Sigmoid colon (tissue), 7 donors: ENCODE measurements around the gene TJAP1. TPM values are rescaled to one million over a fixed set of nuclear protein-coding genes. Genes with fewer than 3 reads are reported as not detected.
"Not testable (repeated sequence)": the region's sequence is repeated elsewhere in the genome, so short reads cannot be mapped to it uniquely, and the experiment has no call there.

Experiments used
- DNase-seq: peaks from one replicate; pipeline ENCODE4 v3.0.0-alpha.2; 2019
- H3K27ac ChIP-seq, 4 donors: fragments of 200-600 bp; sonication (generic); one replicate each; pipeline ENCODE4 v1.5.1; 2016 to 2019; ENCODE audit warnings: mild to moderate bottlenecking in 1 of 4
- H3K27me3 ChIP-seq, 3 donors: fragments of 200-600 bp; sonication (generic); one replicate each; pipeline ENCODE4 v1.5.1; 2019; ENCODE audit warnings: mild to moderate bottlenecking in 1 of 3
- H3K36me3 ChIP-seq, 4 donors: fragments of 200-600 bp; sonication (generic); one replicate each; pipeline ENCODE4 v1.5.1; 2016 to 2019
- H3K4me1 ChIP-seq, 4 donors: fragments of 200-600 bp; sonication (generic); one replicate each; pipeline ENCODE4 v1.5.1; 2017 to 2019
- H3K4me3 ChIP-seq, 4 donors: fragments of 200-600 bp; sonication (generic); one replicate each; pipeline ENCODE4 v1.5.1; 2017 to 2019; ENCODE audit warnings: mild to moderate bottlenecking in 2 of 4, moderate library complexity in 1 of 4
- H3K9me3 ChIP-seq, 4 donors: fragments of 200-600 bp in 3 of 4; sonication (generic) in 3 of 4; one replicate each; pipeline versions ENCODE4 v1.5.1 to v1.6.1; 2013 to 2019
- CTCF ChIP-seq, 4 experiments: fragments of 450-650 bp in 3 of 4; fragments of 200-600 bp in 1 of 4; IDR thresholded peaks; one replicate each; pipeline ENCODE4 v1.5.1; 2016 to 2019; ENCODE audit warnings: antibody characterized with exemption in 4 of 4, mild to moderate bottlenecking in 3 of 4, moderate library complexity in 2 of 4
- EP300 ChIP-seq, 4 donors: sonication (generic); formaldehyde crosslinking; IDR thresholded peaks; one replicate each; pipeline ENCODE4 v1.6.1; 2017; ENCODE audit warnings: antibody characterized with exemption in 4 of 4
- POLR2A ChIP-seq, 2 donors: fragments of 450-650 bp; IDR thresholded peaks; one replicate each; pipeline ENCODE4 v1.6.1; 2016; ENCODE audit warnings: antibody characterized with exemption in 2 of 2, mild to moderate bottlenecking in 2 of 2, moderate library complexity in 2 of 2
- POLR2AphosphoS5 ChIP-seq, 4 donors: sonication (generic); formaldehyde crosslinking; IDR thresholded peaks; one replicate each; pipeline ENCODE4 v1.6.1; 2017; ENCODE audit warnings: antibody characterized with exemption in 4 of 4
- WGBS, 2 donors: extraction: QIAGEN DNeasy Blood & Tissue Kit; methylation state at CpG; one replicate each; pipeline ENCODE4 v1.1.7; 2013; 5-methylcytosine and 5-hydroxymethylcytosine counted together
- intact Hi-C: fragments of 100-400 bp; cut with DNase I; formaldehyde crosslinking; loops from one replicate; pipeline ENCODE4 v1.15.1; 2023
- polyA plus RNA-seq, 3 donors: library from polyadenylated mRNA; stranded (reverse); fragments of 200-250 nt; gene quantifications; one replicate each; pipeline ENCODE4 v1.2.3, GENCODE V29; 2013
- total RNA-seq, 4 donors: library from RNA; depleted of rRNA; stranded (reverse); fragments of >200 nt; gene quantifications; one replicate each; pipeline ENCODE4 v1.1.0, GENCODE V29; 2016
- donor health status: healthy with polysubstance abuse.
- donor health status: Bipolar disorder and iron deficiency.
- donor health status: healthy.

Gene TJAP1
- total and polyA plus RNA-seq, 7 donors = 3.0 to 27.1 (median 20.0) TPM

GRCh38 chr6:43497689-43498088, 20.3 kb downstream of the TJAP1 start:
- Histone ChIP-seq H3K9me3 (no peaks in the 10 kb centered on the region), H3K27ac (no peak overlapping the region), H3K27me3 (no peaks in the 10 kb centered on the region), H3K36me3 (peaks cover 25 to 50% (median 40%) of the 10 kb centered on the region in 4 donors), H3K4me3 (no peak overlapping the region), H3K4me1 (peaks cover 0 to 39% (median 33%) of the 10 kb centered on the region in 4 donors)
- 94 to 96% methylated on average over 12 of the region's 12 CpGs for WGBS, 2 donors
- no peak for DNase-seq
- TF ChIP-seq EP300 (IDR thresholded peaks at IDR 0.05) (no peak), POLR2AphosphoS5 (IDR thresholded peaks at IDR 0.05) (no peak), CTCF (IDR thresholded peaks at IDR 0.05) (no peak), POLR2A (IDR thresholded peaks at IDR 0.05) (no peak)
- intact Hi-C loops = no loop called here

GRCh38 chr6:43498291-43498690, 20.9 kb downstream of the TJAP1 start:
- Histone ChIP-seq H3K36me3 (peaks cover 31 to 56% (median 46%) of the 10 kb centered on the region in 4 donors), H3K4me1 (peaks cover 0 to 35% (median 29%) of the 10 kb centered on the region in 4 donors)
- intact Hi-C loops, H3K9me3 ChIP-seq, H3K4me3 ChIP-seq, DNase-seq, H3K27me3 ChIP-seq, H3K27ac ChIP-seq: not testable (repeated sequence)
- 97% methylated on average over 5 of the region's 5 CpGs for WGBS, 2 donors

GRCh38 chr6:43499028-43499815, 21.9 kb downstream of the TJAP1 start:
- Histone ChIP-seq H3K9me3 (no peaks in the 10 kb centered on the region), H3K27me3 (no peaks in the 10 kb centered on the region), H3K4me1 (peaks cover 0 to 26% (median 25%) of the 10 kb centered on the region in 4 donors), H3K36me3 (peaks cover 31 to 65% (median 54%) of the 10 kb centered on the region in 4 donors), H3K27ac (no peak overlapping the region), H3K4me3 (no peak overlapping the region)
- TF ChIP-seq POLR2A (IDR thresholded peaks at IDR 0.05) (no peak), CTCF (IDR thresholded peaks at IDR 0.05) (no peak), EP300 (IDR thresholded peaks at IDR 0.05) (no peak), POLR2AphosphoS5 (IDR thresholded peaks at IDR 0.05) (no peak)
- WGBS, 2 donors = 90 to 91% methylated on average over 12 of the region's 12 CpGs
- DNase-seq = no peak
- intact Hi-C loops = no loop called here

- H3K36me3 ChIP-seq = peaks cover 31 to 82% (median 66%) of the 10 kb centered on the region in 4 donors
- intact Hi-C loops = no loop called here
- H3K27ac ChIP-seq = no peak overlapping the region
Measured at GRCh38 chr6:43500921-43501320, 23.6 kb downstream of the TJAP1 start.

More at GRCh38 chr6:43500921-43501320, 23.6 kb downstream of the TJAP1 start:
- TF ChIP-seq POLR2A (IDR thresholded peaks at IDR 0.05) (no peak), EP300 (IDR thresholded peaks at IDR 0.05) (no peak), POLR2AphosphoS5 (IDR thresholded peaks at IDR 0.05) (no peak), CTCF (IDR thresholded peaks at IDR 0.05) (no peak)
- DNase-seq = no peak
- H3K4me1 ChIP-seq = peaks cover 0 to 16% (median 14%) of the 10 kb centered on the region in 4 donors
- no peaks in the 10 kb centered on the region for H3K9me3 ChIP-seq
- H3K4me3 ChIP-seq = no peak overlapping the region
- H3K27me3 ChIP-seq = no peaks in the 10 kb centered on the region
- 96 to 98% methylated on average over 3 of the region's 3 CpGs for WGBS, 2 donors
